COLO668 (cell line): Measurements from ENCODE around the gene BCOR.

Experiments used
- DNase-seq: peaks from one replicate; lab custom pipeline; 2025; ENCODE audit not compliant: unreplicated experiment; lab: John Stamatoyannopoulos, UW

The BCOR gene

GRCh38 chrX:40099055-40099958 lies 1.5 kb upstream of the BCOR start:
- DNase-seq, result peak; percentile 83

- peak; percentile 78 for DNase-seq
These were observed 701 bp upstream of the BCOR start for GRCh38 chrX:40098264-40099054.

GRCh38 chrX:40097141-40097503 lies 636 bp downstream of the BCOR start:
- peak; percentile 72 for DNase-seq

- DNase-seq, result peak; percentile 58
These were observed 1.2 kb downstream of the BCOR start for GRCh38 chrX:40096395-40097091.

- DNase-seq, result peak; percentile 33
These were observed 2.0 kb downstream of the BCOR start for GRCh38 chrX:40095583-40096394.

- DNase-seq, result peak; percentile 46
These were observed 2.7 kb downstream of the BCOR start for GRCh38 chrX:40094900-40095582.

GRCh38 chrX:40094041-40094899 lies 3.5 kb downstream of the BCOR start:
- peak; percentile 48 for DNase-seq

- no peak for DNase-seq
These were observed 4.2 kb downstream of the BCOR start for GRCh38 chrX:40093586-40093985.

GRCh38 chrX:40092808-40093435 lies 4.8 kb downstream of the BCOR start:
- no peak for DNase-seq

- DNase-seq, result no peak
These were observed 5.9 kb downstream of the BCOR start for GRCh38 chrX:40091691-40092421.

- DNase-seq, result no peak
These were observed 6.8 kb downstream of the BCOR start for GRCh38 chrX:40090961-40091360.

- peak; percentile 8 for DNase-seq
These were observed 7.5 kb downstream of the BCOR start for GRCh38 chrX:40090050-40090804.

GRCh38 chrX:40088803-40089540 lies 8.8 kb downstream of the BCOR start:
- no peak for DNase-seq

GRCh38 chrX:40088299-40088625 lies 9.5 kb downstream of the BCOR start:
- DNase-seq, result no peak

GRCh38 chrX:40087425-40088298 lies 10.1 kb downstream of the BCOR start:
- DNase-seq, result no peak
